ENCODE results near the gene DHRS7B. TPM values are rescaled to one million over a fixed set of nuclear protein-coding genes. Genes with fewer than 3 reads are reported as not detected.
A peak's percentile ranks its signal among the peaks of the same experiment; 100 is the strongest.

DHRS7B gene
- polyA plus RNA-seq, 10 donors = 20.1 to 29.2 (median 23.7) TPM

- DNase-seq = no peak
Observed at GRCh38 chr17:21149621-21150020, 22.9 kb downstream of the DHRS7B start.

- no peak for DNase-seq
Observed at GRCh38 chr17:21152731-21153130, 26.0 kb downstream of the DHRS7B start.

GRCh38 chr17:21157586-21158370, 31.0 kb downstream of the DHRS7B start:
- no peak for DNase-seq

GRCh38 chr17:21160401-21160800, 33.6 kb downstream of the DHRS7B start:
- DNase-seq = no peak

GRCh38 chr17:21161498-21162393, 35.0 kb downstream of the DHRS7B start:
- DNase-seq = peak in 2 of 3 donors; percentile 36 to 60

- DNase-seq = no peak
Observed at GRCh38 chr17:21162394-21162775, 35.6 kb downstream of the DHRS7B start.

- DNase-seq = no peak
Observed at GRCh38 chr17:21163101-21163500, 36.3 kb downstream of the DHRS7B start.

GRCh38 chr17:21164216-21164615, 37.5 kb downstream of the DHRS7B start:
- no peak for DNase-seq

GRCh38 chr17:21164620-21165019, 37.9 kb downstream of the DHRS7B start:
- no peak for DNase-seq

- DNase-seq = peak in 1 of 3 donors; percentile 17
Observed at GRCh38 chr17:21165922-21166594, 39.3 kb downstream of the DHRS7B start.

- peak; percentile 51 to 67 (median 52) for DNase-seq
Observed at GRCh38 chr17:21166595-21167210, 39.9 kb downstream of the DHRS7B start.

- peak in 1 of 3 donors; percentile 23 for DNase-seq
Observed at GRCh38 chr17:21167303-21167702, 40.5 kb downstream of the DHRS7B start.

- no peak for DNase-seq
Observed at GRCh38 chr17:21168555-21168865, 41.7 kb downstream of the DHRS7B start.

- DNase-seq = no peak
Observed at GRCh38 chr17:21169496-21169895, 42.7 kb downstream of the DHRS7B start.

GRCh38 chr17:21170809-21171208, 44.0 kb downstream of the DHRS7B start:
- no peak for DNase-seq

- no peak for DNase-seq
Observed at GRCh38 chr17:21171309-21171922, 44.7 kb downstream of the DHRS7B start.

GRCh38 chr17:21171970-21172510, 45.3 kb downstream of the DHRS7B start:
- DNase-seq = no peak

- DNase-seq = no peak
Observed at GRCh38 chr17:21172846-21173245, 46.1 kb downstream of the DHRS7B start.

- DNase-seq = peak in 1 of 3 donors; percentile 31
Observed at GRCh38 chr17:21173543-21173942, 46.8 kb downstream of the DHRS7B start.

- DNase-seq = no peak
Observed at GRCh38 chr17:21174186-21174585, 47.4 kb downstream of the DHRS7B start.

GRCh38 chr17:21174713-21175112, 47.9 kb downstream of the DHRS7B start:
- no peak for DNase-seq

Data from muscle of back (tissue), 11 donors.